ENCODE results near the gene STUM.

Gene STUM

DNA sequence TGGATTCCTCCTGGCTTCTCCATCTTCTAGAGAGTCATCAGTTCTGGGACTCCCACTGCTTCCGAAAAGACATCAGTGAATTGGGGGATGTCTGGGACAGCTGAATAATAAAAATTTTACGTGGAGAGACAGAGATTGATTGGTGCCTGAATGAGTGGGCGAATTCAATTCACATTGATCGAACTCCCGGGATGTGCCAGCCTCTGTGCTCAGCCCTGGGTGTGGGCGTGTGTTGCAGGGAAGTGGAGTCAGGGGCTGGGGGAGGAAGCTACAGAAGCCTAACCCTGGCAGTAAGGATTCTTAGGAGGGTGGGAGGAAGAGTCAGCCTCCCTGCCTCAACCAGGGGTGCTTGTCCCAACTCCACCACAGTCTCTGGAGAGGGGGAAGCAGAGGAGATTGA lies 18.0 kb upstream of the STUM start:
- no peak overlapping the region for H3K4me3 ChIP-seq (ENCODE audit: low read depth in 1 of 2, low read length in 2 of 2)
- no peak for TF ChIP-seq EZH2 (IDR thresholded peaks at IDR 0.05; ENCODE audit: borderline replicate concordance, low read depth, low read length, severe bottlenecking)
- TF ChIP-seq, protein P1, sequence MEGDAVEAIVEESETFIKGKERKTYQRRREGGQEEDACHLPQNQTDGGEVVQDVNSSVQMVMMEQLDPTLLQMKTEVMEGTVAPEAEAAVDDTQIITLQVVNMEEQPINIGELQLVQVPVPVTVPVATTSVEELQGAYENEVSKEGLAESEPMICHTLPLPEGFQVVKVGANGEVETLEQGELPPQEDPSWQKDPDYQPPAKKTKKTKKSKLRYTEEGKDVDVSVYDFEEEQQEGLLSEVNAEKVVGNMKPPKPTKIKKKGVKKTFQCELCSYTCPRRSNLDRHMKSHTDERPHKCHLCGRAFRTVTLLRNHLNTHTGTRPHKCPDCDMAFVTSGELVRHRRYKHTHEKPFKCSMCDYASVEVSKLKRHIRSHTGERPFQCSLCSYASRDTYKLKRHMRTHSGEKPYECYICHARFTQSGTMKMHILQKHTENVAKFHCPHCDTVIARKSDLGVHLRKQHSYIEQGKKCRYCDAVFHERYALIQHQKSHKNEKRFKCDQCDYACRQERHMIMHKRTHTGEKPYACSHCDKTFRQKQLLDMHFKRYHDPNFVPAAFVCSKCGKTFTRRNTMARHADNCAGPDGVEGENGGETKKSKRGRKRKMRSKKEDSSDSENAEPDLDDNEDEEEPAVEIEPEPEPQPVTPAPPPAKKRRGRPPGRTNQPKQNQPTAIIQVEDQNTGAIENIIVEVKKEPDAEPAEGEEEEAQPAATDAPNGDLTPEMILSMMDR (IDR thresholded peaks at IDR 0.05; ENCODE audit: borderline replicate concordance, extremely low read depth, low read length, poor library complexity, severe bottlenecking), result no peak
- no peak for DNase-seq
- peaks cover 44% of the 10 kb centered on the region for H3K27me3 ChIP-seq (ENCODE audit: insufficient read depth, low read length, poor library complexity)
- H3K9me3 ChIP-seq (ENCODE audit: insufficient read depth, low read length, severe bottlenecking), result no peaks in the 10 kb centered on the region
- no peak for ATAC-seq (ENCODE audit: insufficient read depth, low read depth)
- H3K27ac ChIP-seq (ENCODE audit: low read length), result no peak overlapping the region
- H3K4me2 ChIP-seq (ENCODE audit: insufficient read depth, low read length), result no peak overlapping the region
- H3K9ac ChIP-seq (ENCODE audit: low read depth, low read length), result no peak overlapping the region
- H3K36me3 ChIP-seq (ENCODE audit: insufficient read depth, low read length), result no peaks in the 10 kb centered on the region
- H4K20me1 ChIP-seq (ENCODE audit: insufficient read depth, low read length), result no peaks in the 10 kb centered on the region
- H3K4me1 ChIP-seq (ENCODE audit: insufficient read depth, low read length), result no peaks in the 10 kb centered on the region
- no peaks in the 10 kb centered on the region for H3K79me2 ChIP-seq (ENCODE audit: insufficient read depth, low read length)
- no peak overlapping the region for H2AFZ ChIP-seq (ENCODE audit: low read depth, low read length)

DNA sequence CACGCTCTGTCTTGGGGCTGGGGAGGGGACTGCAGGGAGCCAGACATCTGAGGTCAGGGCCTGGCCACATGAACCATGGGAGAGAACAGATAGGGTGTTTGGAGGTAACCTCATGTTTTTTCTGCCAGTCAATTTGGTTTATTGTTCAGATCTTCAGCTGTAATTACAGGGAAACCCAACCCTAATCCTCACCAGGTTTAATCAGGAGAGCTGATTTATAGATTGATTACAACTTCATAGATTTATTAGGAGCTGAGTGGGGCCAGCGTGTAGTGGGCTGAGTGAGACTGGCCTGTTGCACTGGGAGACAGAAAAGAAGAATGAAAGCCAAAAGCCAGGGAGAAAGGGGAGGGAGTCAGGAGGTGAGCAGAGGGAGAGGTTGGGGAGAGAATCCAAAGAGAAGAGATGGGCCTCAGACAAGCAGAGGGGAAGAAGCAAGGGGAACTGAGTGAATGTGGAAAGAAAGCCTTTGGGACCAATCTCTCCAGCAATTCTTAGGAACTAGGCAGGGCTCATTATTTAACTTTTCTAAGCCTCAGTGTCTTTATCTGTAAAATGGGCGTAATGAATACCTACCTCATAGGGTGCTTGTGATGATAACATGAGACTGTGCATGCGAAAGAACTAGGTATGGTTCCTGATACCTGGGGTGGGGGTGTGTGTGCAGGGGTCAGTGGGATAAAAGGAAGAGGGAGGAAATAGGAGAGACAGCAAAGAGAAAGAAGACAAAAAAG lies 17.0 kb upstream of the STUM start:
- Histone ChIP-seq H3K9ac (ENCODE audit: low read depth, low read length) (no peak overlapping the region), H2AFZ (ENCODE audit: low read depth, low read length) (no peak overlapping the region), H3K9me3 (ENCODE audit: insufficient read depth, low read length, severe bottlenecking) (no peaks in the 10 kb centered on the region), H3K4me2 (ENCODE audit: insufficient read depth, low read length) (no peak overlapping the region), H3K36me3 (ENCODE audit: insufficient read depth, low read length) (no peaks in the 10 kb centered on the region), H4K20me1 (ENCODE audit: insufficient read depth, low read length) (no peaks in the 10 kb centered on the region), H3K27me3 (ENCODE audit: insufficient read depth, low read length, poor library complexity) (peaks cover 44% of the 10 kb centered on the region), H3K4me1 (ENCODE audit: insufficient read depth, low read length) (no peaks in the 10 kb centered on the region), H3K27ac (ENCODE audit: low read length) (no peak overlapping the region), H3K4me3 (ENCODE audit: low read depth in 1 of 2, low read length in 2 of 2) (no peak overlapping the region), H3K79me2 (ENCODE audit: insufficient read depth, low read length) (no peaks in the 10 kb centered on the region)
- TF ChIP-seq EZH2 (IDR thresholded peaks at IDR 0.05; ENCODE audit: borderline replicate concordance, low read depth, low read length, severe bottlenecking), result no peak
- TF ChIP-seq, protein P1 (IDR thresholded peaks at IDR 0.05; ENCODE audit: borderline replicate concordance, extremely low read depth, low read length, poor library complexity, severe bottlenecking), result no peak
- no peak for DNase-seq
- no peak for ATAC-seq (ENCODE audit: insufficient read depth, low read depth)

DNA sequence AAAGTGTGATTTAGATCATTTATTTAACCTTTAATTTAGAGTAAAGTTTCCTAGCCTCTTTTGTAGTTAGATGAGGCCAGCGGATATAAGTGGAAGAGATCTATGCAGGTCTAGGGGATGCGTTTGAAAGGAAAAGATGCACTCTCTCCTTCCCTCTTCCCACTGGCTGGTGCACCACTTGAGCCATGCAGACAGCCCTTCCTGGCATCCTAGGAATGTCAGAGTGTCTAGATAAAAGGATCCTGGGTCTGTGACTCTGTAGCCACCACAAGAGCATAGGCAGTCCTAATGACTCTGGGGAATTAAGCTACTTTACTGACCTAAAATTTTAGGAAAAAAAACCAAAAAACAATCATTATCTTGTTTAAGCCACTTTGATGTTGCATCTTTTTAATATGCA lies 16.0 kb upstream of the STUM start:
- no peak overlapping the region for H3K4me3 ChIP-seq (ENCODE audit: low read depth in 1 of 2, low read length in 2 of 2)
- H3K4me1 ChIP-seq (ENCODE audit: insufficient read depth, low read length), result no peaks in the 10 kb centered on the region
- no peaks in the 10 kb centered on the region for H3K9me3 ChIP-seq (ENCODE audit: insufficient read depth, low read length, severe bottlenecking)
- H3K36me3 ChIP-seq (ENCODE audit: insufficient read depth, low read length), result no peaks in the 10 kb centered on the region
- no peak overlapping the region for H3K27ac ChIP-seq (ENCODE audit: low read length)
- no peak overlapping the region for H2AFZ ChIP-seq (ENCODE audit: low read depth, low read length)
- DNase-seq (no peak), ATAC-seq (ENCODE audit: insufficient read depth, low read depth) (no peak)
- TF ChIP-seq, protein P1 (IDR thresholded peaks at IDR 0.05; ENCODE audit: borderline replicate concordance, extremely low read depth, low read length, poor library complexity, severe bottlenecking), result no peak
- no peak for TF ChIP-seq EZH2 (IDR thresholded peaks at IDR 0.05; ENCODE audit: borderline replicate concordance, low read depth, low read length, severe bottlenecking)
- no peak overlapping the region for H3K4me2 ChIP-seq (ENCODE audit: insufficient read depth, low read length)
- H4K20me1 ChIP-seq (ENCODE audit: insufficient read depth, low read length), result no peaks in the 10 kb centered on the region
- H3K27me3 ChIP-seq (ENCODE audit: insufficient read depth, low read length, poor library complexity), result peaks cover 47% of the 10 kb centered on the region
- no peaks in the 10 kb centered on the region for H3K79me2 ChIP-seq (ENCODE audit: insufficient read depth, low read length)
- H3K9ac ChIP-seq (ENCODE audit: low read depth, low read length), result no peak overlapping the region

Measured in DND-41 (cell line).